Medulla oblongata (tissue), 1 donor: ENCODE results near the gene UNC13B.
"Not testable (repeated sequence)": the region's sequence is repeated elsewhere in the genome, so short reads cannot be mapped to it uniquely, and the experiment has no call there.

Experiments
- DNase-seq: peaks from one replicate; pipeline ENCODE4 v3.0.0-alpha.2; 2015; ENCODE audit errors: extremely low spot score

The UNC13B gene

DNA sequence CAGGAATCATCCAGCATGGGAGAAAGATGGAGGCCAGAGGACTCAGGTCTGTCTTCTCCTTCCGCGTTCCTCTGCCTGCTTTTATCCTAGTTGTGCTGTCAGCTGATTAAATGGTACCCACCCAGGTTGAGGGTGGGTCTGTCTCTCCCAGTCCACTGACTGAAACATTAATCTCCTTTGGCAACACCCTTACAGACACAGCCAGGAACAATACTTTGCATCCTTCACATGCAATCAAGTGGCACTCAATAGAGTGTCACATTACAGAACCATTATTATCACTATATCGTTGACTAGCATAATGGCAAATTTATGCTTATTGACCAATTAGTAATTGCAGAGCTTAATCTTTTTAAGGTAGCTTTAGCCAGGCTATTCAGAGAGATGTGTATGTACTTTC lies 64.8 kb downstream of the UNC13B start:
- no peak for DNase-seq

DNA sequence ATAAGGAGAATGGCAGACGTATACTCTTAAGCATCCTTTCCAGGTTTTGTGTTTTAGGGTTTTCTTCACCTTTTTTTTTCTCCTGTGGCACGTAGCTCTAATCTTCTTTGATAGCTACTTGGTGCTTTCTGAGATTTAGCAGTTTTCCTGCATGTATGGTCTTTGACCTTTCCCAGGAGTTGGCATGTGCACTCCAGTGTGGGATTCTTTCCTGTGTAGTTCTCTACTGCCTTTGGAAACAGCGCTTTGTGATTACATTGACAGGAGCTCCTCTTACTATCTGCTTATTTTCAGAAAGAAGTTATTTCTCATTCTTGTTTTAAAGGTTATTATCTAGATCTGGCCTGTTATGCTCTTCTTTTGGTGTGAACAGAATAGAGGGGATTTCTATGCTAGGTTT lies 65.5 kb downstream of the UNC13B start:
- no peak for DNase-seq

DNA sequence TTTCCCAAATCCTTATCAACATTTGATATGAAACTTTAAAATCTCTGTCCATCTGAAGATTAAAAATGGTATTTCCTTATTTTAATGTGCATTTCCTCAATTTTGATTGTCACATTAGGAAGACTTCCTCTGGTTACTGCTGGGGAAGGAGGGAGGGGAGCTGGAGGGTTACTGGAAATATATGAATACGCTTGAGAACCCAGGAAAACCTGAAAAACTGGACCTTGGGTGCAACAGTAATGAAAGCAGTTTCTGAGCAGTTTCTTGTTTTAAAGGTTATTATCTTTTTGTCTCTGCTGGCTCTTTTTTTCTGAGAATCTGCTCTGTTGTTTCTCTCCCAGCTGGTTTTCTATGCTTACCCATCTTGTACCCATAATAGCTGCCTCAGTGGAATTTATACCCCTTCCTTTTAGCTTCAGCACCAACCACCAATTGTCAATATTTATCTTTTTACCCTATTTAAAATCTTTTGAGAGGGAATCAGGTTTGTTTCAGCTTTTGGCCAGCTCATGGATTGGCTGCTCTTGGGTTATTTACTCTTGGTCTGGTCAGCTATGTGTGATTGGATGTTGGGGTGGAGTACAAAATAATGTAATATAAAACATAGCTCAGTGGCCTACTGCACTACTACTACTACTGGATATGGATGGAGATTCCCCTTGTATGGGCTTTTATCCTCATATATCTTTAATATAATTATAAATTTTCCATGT lies 67.4 kb downstream of the UNC13B start:
- DNase-seq = no peak

DNA sequence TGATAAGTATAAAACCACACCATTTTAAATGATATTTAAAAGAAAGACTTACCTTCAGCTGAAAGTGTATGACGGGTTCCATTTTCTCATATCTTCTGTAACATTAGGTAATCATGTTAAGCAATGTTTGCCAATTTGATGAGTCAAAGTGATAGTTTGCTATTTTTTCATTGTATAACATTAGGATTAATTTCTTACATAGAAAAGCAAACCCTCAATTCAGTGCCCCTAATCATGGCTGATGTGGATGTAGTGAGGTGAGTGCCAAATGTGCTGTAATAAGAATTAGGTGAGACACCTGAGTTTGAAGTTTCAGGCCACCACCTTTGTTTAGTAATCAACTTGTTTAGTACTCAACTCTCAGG lies 68.0 kb downstream of the UNC13B start:
- DNase-seq = no peak

DNA sequence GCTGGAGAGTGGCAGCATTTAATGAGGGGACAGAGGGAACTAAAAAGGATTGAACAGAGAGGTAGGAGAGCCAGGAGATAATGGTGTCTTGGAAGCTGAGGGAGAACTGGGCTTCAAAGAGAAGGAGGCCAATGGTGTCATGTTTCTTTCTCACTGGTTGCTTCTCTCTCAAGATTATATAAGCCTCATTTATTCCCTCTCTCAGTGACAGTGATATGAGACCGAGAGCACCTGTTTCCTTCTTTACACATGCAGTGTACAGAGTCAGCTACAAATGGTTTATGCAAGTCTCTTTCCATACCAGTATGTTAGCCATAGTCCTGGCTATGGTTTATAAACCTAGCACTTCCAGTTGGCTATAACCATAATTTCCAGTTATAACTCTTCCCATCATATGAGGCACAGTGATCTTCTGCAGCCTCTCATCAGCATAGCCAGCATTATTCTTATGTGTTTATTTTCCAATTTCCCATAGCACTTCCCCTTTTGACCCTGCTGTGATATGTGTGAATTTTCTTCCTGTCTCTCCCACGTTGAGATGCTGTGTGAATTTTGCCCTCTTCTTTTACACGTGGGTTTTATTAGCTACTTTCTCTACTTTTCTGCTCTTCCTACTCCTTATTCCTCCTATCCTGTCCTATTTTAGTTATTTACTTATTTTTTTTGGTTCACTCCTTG lies 71.2 kb downstream of the UNC13B start:
- DNase-seq = no peak

DNA sequence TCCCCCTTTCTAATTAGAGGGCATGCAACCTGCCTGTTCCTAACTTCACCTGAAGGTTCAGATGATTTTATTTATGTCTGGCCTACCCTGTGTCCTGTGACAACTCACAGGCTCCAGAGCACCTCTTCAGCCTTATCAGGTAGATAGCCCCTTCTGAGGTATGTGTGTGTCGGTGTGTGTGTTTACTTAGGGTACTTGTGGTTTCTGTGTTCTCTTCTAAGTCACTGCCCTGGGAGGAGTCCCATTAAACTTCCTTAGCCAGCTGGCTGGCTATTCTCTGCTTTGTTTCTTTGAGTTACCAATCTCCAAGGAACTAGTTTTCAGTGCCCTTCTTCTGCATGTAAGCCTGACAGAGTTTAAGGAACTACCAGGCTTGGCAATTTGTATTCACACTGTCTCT lies 74.9 kb downstream of the UNC13B start:
- no peak for DNase-seq

DNA sequence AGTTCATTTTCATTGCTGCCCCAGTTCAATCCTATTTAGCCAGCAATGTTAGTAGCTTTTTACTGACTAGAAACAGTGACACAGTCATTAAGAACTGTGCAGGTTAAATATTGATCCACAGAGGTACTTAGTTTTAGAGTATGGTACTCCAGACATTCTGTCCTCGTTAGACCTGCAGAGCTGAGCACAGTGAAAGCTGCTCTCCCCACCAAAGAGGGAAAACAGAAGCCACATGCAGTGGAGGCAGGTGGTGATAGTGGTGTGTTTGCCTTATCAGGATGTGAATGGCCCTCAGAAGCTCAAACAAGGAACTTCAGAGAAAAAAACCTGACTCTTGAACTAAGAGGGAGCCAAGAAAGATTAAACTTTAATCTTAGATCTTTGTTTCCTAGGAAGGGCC lies 75.5 kb downstream of the UNC13B start:
- DNase-seq = no peak

DNA sequence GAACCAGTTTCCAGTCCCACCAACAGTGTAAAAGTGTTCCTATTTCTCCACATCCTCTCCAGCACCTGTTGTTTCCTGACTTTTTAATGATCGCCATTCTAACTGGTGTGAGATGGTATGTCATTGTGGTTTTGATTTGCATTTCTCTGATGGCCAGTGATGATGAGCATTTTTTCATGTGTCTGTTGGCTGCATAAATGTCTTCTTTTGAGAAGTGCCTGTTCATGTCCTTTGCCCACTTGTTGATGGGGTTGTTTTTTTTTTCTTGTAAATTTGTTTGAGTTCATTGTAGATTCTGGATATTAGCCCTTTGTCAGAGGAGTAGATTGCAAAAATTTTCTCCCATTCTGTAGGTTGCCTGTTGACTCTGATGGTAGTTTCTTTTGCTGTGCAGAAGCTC lies 84.1 kb downstream of the UNC13B start:
- not testable (repeated sequence) for DNase-seq

DNA sequence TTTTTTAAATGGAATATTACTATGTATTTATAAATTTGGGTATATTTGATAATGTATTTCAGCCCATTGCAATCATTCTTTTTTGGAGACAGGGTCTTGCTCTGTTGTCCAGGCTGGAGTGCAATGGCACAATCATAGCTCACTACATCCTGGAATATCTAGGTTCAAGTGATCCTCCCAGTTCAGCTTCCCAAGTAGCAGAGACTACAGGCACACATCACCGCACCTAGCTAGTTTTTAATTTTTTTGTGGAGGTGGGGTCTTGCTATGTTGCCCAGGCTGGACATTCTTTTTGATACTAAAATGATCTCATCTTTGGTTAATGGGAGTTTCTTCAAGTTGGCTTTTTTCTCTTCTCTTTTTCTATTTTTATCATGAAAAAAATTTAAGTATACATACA lies 91.3 kb downstream of the UNC13B start:
- no peak for DNase-seq

DNA sequence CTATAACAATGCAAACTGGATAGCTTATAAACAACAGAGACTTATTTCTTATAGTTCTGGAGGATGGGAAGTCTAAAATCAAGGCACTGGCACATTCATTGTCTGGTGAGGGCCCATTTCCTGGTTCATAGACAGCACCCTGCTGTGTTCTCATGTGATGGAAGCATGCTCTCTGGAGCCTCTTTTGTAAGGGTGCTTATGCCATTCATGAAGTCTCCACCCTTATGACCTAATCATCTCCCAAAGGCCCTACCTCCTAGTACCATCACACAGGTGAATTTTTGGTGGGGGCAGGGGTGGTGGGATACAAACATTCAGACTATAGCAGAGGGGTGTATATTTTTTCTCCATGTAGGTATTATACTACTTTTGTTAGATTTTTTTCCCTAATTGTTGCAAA lies 92.4 kb downstream of the UNC13B start:
- DNase-seq = no peak

DNA sequence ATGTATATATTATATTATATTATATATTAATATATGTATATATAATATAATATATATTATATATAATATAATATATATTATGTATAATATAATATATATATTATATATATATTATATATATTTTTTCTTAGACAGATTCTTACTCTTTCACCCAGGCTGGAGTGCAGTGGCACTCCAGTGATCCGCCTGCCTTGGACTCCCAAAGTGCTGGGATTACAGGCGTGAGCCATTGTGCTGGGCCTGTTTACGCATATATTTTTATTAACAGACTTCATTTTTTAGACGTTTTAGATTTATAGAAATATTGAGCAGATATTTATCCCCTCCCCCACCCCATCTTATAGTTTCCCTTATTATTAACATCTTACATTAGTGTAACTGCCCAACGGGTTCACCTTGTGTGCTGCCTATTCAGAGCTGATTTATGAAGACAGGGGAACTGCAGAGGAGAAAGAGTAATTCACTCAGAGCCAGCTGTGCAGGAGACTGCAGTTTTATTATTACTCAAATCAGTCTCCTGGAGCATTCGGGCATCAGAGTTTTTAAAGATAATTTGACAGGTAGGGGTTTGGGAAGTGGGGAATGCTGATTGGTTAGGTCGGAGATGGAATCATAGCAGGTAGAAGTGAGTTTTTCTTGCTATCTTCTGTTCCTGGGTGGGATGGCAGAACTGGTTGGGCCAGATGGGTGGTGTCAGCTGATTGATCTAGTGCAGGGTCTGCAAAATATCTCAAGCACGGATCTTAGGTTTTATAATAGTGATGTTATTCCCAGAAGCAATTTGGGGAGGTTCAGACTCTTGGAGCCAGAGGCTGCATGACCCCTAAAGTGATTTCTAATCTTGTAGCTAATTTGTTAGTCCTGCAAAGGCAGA lies 93.4 kb downstream of the UNC13B start:
- no peak for DNase-seq

DNA sequence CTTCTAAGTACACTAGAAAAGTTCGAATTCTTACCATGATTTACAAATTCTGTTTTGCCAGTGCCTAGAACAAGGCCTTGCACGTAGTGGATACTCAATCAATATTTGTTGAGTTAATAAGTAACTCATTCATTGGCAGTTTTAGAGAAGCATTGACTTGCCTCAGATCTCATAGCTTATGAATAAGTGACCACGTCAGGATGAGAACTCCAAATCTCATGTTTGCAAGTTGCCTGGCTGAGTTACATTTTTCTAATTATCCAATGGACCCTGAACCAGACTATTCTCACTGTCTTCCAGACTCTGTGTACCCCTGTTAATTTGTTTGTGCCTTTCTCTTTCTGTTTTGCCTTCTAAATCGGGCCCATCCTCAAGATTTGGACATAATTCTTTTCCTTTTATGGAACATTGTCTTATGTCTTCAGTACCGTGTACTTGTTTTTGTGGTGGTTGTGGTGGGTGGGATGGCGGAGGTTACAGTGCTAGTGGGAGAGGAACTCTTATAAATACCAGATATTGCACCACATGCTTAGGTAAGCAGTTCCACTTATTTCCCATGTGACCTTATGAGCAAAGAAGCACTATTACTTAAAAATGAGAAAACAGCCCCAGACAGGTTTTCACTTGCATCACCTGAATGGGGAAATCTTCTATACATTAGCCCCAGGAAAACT lies 96.3 kb downstream of the UNC13B start:
- no peak for DNase-seq

DNA sequence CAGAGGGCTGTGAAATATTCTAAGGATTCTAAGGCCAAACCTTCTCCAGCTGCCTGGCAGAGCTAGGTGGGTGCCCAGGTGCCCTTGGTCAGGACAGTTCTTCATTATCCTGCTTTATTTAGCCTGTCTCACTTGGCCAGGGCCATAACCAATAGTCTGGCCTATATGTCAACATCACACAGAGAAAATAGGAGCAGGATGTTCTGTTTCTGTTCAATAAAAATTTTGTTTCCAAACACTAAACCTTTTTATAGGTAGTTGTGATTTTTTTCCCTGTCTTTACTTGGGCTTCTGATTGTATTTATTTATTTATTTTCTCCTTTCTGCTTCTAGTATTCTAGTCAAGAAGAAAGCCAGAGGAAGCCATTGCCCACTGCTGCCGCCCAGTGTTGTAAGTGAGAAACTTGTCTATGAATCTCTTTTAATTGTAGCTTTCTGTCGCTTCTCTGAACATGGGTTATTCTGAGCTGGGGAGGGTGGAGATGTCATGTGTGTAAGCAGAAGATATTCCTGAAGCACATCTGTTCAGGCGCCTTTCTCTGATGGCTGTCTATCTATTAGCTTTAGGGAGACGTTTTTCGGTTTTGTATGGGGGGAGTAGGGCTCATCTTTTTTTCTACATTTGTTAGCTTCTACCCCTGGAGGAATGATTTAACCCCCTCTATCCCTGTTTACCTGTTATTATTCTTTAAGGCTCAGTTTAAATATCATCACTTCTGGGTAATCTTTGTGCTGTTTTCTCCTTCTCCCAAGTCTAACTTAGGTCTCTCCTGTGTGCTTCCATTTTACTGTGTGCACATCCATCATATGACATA lies 97.1 kb downstream of the UNC13B start:
- peak; percentile 93 for DNase-seq

DNA sequence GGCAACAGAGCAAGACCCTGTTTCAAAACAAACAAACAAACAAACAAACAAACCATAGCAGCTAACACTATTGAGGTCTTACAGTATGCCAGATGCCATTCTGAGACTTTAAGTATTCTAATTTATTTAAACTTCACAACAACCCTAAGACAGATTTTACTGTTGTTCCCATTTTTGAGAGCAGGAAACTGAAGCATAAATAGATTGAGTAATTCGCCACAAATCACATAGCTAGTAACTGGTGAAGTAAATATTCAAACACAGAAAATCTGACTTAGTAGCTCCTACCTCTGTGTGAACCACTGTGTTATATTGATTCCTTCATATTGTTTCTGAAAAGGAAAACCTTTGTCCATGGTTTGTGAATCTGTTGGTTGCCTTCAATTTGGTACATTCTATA lies 98.4 kb downstream of the UNC13B start:
- no peak for DNase-seq

DNA sequence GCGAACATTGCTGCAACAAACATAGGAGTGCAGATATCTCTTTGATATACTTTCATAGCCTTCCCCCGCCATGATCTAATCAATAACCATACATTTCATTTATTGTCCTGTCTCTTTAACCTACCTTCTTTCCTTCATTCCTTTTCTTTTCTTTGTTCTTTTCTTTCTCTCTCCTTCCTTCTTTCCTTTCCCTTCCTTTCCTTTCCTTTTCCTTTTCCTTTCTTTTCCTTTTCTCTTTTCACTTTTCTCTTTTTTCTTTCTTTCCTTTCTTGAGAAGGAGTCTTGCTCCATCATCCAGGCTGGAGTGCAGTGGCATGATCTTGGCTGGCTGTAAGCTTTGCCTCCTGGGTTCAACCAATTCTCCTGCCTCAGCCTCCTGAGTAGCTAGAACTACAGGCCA lies 100.3 kb downstream of the UNC13B start:
- DNase-seq = no peak

DNA sequence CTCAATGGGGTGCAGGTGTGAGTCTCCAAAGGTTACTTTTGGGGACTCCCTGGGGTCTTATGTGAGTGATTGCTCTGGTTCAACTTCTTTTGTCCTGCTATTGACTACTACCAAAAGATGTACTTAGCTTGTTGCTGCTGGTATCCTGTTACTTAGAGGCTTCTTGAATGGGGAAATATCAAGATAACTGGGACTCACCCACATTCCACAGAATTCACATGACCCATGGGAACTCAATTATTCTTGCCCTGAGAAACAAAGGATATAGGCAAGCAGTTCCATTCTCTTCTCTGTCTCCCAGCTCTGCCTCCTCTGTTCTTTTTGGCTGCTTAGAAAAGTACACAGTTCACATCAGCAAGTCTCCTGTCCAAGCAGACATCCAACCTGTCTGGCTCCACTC lies 105.9 kb downstream of the UNC13B start:
- no peak for DNase-seq

DNA sequence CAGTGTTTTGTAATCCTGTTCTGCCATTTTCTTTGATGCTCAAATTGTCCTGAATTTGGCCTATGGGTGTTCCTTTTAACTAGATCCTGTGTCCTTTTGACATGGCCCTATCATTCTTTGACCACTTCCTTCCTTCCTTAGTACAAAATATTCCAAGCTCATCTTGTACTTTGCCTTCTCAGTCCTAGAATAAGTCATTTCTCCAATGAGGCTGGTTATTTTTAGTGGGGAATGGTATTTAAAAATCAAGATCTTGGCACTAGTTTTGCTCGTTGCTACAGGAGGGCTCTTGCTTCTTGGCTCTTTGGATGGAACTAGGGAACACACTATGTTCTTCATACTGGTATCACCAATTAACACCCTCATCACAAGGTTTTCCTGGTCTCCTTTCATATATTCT lies 108.1 kb downstream of the UNC13B start:
- no peak for DNase-seq

DNA sequence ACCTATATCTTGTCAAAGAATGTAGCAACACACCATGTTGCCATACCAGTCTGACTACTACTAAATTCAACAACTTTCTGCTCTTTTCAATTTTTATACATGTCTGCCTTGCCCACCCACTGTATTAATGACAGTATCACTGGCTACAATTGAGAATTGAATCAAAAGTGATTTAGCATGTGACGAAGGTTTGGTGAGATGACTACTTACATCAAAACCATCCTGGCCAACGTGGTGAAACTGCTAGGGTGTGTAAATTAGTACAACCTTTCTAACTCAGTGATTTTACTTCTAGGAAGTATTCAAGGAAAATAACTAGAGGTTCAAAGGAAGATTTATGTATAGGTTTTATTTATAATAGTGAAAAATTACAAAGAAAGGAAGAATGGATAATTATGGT lies 109.8 kb downstream of the UNC13B start:
- no peak for DNase-seq

DNA sequence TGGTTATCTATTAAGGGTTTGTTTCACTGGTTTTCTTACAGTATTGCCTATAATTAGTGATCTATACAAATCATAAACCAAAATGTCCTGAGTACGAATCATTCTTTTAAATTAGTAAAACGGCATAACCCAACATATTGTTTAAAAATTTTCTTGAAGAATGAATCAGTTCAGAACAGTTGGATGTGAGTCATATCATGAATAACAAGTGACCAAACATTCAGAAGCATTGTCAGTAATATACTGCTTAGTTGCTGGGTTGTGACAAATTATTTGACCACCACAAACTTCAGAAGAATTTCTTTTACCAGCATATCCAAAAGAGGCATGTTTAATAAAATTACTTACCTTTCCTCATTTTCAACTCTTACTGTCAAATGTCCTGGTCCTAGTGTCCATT lies 111.2 kb downstream of the UNC13B start:
- DNase-seq = no peak

DNA sequence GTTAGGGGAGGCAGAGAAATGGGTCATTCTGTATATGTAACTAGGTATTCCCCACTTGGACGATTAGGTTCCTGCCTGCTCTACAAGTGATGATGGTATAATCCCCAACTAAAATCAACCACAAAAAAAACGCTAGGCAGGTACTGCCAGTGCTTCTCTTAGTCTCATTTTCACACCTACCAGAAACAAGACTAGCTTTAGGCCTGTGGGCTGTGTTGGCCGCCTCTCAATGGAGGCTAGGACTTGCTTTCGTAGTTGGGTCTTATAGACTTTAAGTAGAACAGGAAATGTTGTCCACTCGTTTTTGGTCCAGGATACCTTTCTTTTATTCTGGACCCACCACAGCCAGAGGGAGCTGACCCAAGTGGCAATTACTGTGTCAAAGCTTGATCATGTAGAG lies 111.8 kb downstream of the UNC13B start:
- DNase-seq = no peak

DNA sequence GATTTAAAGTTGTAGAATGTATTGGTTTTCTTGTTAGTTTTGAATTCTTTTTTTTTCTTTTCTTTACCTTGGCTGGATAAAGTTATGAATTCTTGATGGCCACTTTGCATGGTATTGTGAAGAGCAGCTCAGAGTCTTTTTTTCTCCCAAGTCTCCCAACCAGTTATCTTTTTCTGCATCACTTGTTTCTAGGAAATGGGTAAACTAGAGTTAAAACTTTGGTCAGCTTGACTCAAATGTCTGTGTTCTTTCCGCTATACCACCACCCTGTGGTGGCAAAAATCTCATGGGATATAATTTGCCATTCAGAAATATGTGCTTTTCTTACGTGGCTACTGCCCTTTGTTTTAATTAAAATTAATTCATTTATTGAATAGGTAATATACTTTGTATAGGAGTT lies 113.2 kb downstream of the UNC13B start:
- no peak for DNase-seq

DNA sequence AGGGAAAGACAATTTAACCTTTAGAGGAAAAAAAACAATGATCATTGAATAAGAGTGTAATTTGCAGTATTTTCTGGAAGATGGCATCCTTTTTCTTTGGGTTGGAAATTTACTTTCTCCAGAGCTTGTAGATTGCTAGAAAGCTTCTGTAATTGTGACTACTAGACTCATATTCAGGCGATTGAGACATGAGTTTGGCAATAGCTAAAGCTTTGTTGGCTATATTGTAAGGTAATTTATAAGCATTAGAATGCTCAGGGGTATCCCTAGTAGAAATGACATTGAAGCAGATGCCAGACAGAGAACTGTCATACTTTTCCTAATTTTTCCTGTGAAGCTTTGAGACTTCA lies 115.3 kb downstream of the UNC13B start:
- DNase-seq = peak; percentile 27
